K562 (cell line): ENCODE measurements around the gene MPPED1. TPM values are rescaled to one million over a fixed set of nuclear protein-coding genes. Genes with fewer than 3 reads are reported as not detected.

ENCODE experiments used
- ATAC-seq: fragments of 200-7000 bp; cut with Tn5 transposase; 3 replicates; pipeline ENCODE4 v1.9.1; 2020; ENCODE audit warnings: moderate library complexity
- BruUV-seq: library from RNA; stranded (reverse); fragments of 400-500 nt; replicated peaks from 2 replicates; lab custom pipeline; 2021; lab: Mats Ljungman, UMichigan
- CTCF ChIA-PET: fragments of 300-600 bp; formaldehyde crosslinking; extraction: SDS; loops from one replicate; lab custom pipeline; 2021; ENCODE audit warnings: low intra/inter-chr PET ratio; lab: Yijun Ruan, JAX
- POLR2A ChIA-PET: fragments of 300-600, 350-650 bp; sonication (Branson Sonifier 250); formaldehyde crosslinking; extraction: SDS; loops from one replicate; lab custom pipeline; 2021; ENCODE audit warnings: antibody characterized with exemption, inconsistent platforms; lab: Yijun Ruan, JAX
- DNase-seq, 4 experiments: peaks; one replicate each; pipeline versions ENCODE4 v3.0.0 to v3.0.0-alpha.2; 2011 to 2018; ENCODE audit warnings: low spot score in 3 of 4, mixed read lengths in 3 of 4; ENCODE audit errors: extremely low read depth in 1 of 4
- FAIRE-seq: peaks from 2 replicates; lab custom pipeline; 2011; peaks lifted over from hg19 to GRCh38; lab: Jason Lieb, UNC
- H2AFZ ChIP-seq: 2 replicates; pipeline ENCODE4 v1.6.0; 2011; ENCODE audit warnings: low read depth, low read length, control low read depth, inconsistent platforms
- H3K27ac ChIP-seq: fragments of 200-600 bp; 3 replicates; pipeline ENCODE4 v1.8.0; 2011; ENCODE audit warnings: low read depth, mild to moderate bottlenecking, control low read depth, inconsistent platforms, low read length, moderate library complexity, mixed read lengths; ENCODE audit errors: extremely low read depth
- H3K27me3 ChIP-seq, 2 experiments: fragments of 300-600 bp in 1 of 2; 2 replicates in 1 of 2; 3 replicates in 1 of 2; pipeline versions ENCODE4 v1.6.0 to v1.8.0; 2011; ENCODE audit warnings: inconsistent platforms in 2 of 2, low read length in 2 of 2, mild to moderate bottlenecking in 1 of 2, mixed read lengths in 1 of 2, moderate library complexity in 1 of 2; ENCODE audit not compliant: control insufficient read depth in 2 of 2, insufficient read depth in 2 of 2
- H3K36me3 ChIP-seq: fragments of 300-600 bp; 3 replicates; pipeline ENCODE4 v1.8.0; 2011; ENCODE audit warnings: mild to moderate bottlenecking, low read length, inconsistent platforms; ENCODE audit not compliant: control insufficient read depth, insufficient read depth
- H3K4me1 ChIP-seq, 2 experiments: fragments of 200-600 bp in 1 of 2; replicated peaks in 1 of 2; 2 replicates in 1 of 2; 3 replicates in 1 of 2; pipeline versions ENCODE4 v1.5.1 to v1.8.0; 2011; ENCODE audit warnings: inconsistent platforms in 2 of 2, low read length in 2 of 2, mild to moderate bottlenecking in 1 of 2, mixed read lengths in 1 of 2, moderate library complexity in 1 of 2; ENCODE audit not compliant: control insufficient read depth in 2 of 2, insufficient read depth in 2 of 2
- H3K4me2 ChIP-seq: 2 replicates; pipeline ENCODE4 v1.6.1; 2011; ENCODE audit warnings: low read length, control low read depth, inconsistent platforms, mixed read lengths; ENCODE audit not compliant: insufficient read depth
- H3K4me3 ChIP-seq: fragments of 200-600 bp; sonication (generic), shearing (Covaris generic); 2 replicates; pipeline ENCODE4 v1.5.1; 2016; ENCODE audit warnings: control low read depth, inconsistent platforms
- H3K79me2 ChIP-seq: fragments of 200-600 bp; 3 replicates; pipeline ENCODE4 v1.8.0; 2011; ENCODE audit warnings: low read length, inconsistent platforms; ENCODE audit not compliant: control insufficient read depth, insufficient read depth
- H3K9ac ChIP-seq, 2 experiments: 2 replicates each; pipeline versions ENCODE4 v1.6.0 to v1.6.1; 2011; ENCODE audit warnings: low read depth in 2 of 2, low read length in 2 of 2, control low read depth in 1 of 2, inconsistent platforms in 1 of 2, mild to moderate bottlenecking in 1 of 2, mixed read lengths in 1 of 2; ENCODE audit not compliant: insufficient read depth in 1 of 2
- H3K9me1 ChIP-seq: one replicate; pipeline ENCODE4 v1.6.0; 2011; ENCODE audit warnings: inconsistent platforms, mild to moderate bottlenecking, low read length, moderate library complexity; ENCODE audit not compliant: control insufficient read depth, insufficient read depth
- H3K9me3 ChIP-seq: replicated peaks from 2 replicates; pipeline ENCODE4 v1.5.1; 2011; ENCODE audit warnings: low read depth, low read length, inconsistent platforms; ENCODE audit not compliant: control insufficient read depth, insufficient read depth
- H4K20me1 ChIP-seq: replicated peaks from 2 replicates; pipeline ENCODE4 v1.6.1; 2011; ENCODE audit warnings: low read length, inconsistent platforms, mixed read lengths; ENCODE audit not compliant: control insufficient read depth, insufficient read depth
- CEBPB ChIP-seq: fragments of 450-650 bp; IDR thresholded peaks from 2 replicates; pipeline ENCODE4 v1.6.1; 2016; ENCODE audit warnings: missing genetic modification characterization, missing compliant biosample characterization
- CTBP1 ChIP-seq: fragments of 450-650 bp; IDR thresholded peaks from 2 replicates; pipeline ENCODE4 v1.6.1; 2016; ENCODE audit warnings: borderline replicate concordance
- NFRKB ChIP-seq: fragments of 450-650 bp; IDR thresholded peaks from 2 replicates; pipeline ENCODE4 v1.6.1; 2016; ENCODE audit warnings: low read depth
- RBBP5 ChIP-seq: fragments of 200-600 bp; sonication (generic); IDR thresholded peaks from 2 replicates; pipeline ENCODE4 v1.6.1; 2012; ENCODE audit warnings: borderline replicate concordance, mild to moderate bottlenecking, low read length, control low read depth, inconsistent platforms; ENCODE audit not compliant: insufficient read depth, poor library complexity, severe bottlenecking
- RERE ChIP-seq: sonication (generic); formaldehyde crosslinking; IDR thresholded peaks from 2 replicates; pipeline ENCODE4 v1.8.0; 2023; ENCODE audit warnings: missing genetic modification reagents, mild to moderate bottlenecking, borderline replicate concordance
- ZNF143 ChIP-seq: sonication (generic); formaldehyde crosslinking; IDR thresholded peaks from 2 replicates; pipeline ENCODE4 v1.9.0; 2022; ENCODE audit warnings: mild to moderate bottlenecking, missing genetic modification reagents
- ZNF512 ChIP-seq: IDR thresholded peaks from 2 replicates; pipeline ENCODE4 v1.6.1; 2016; ENCODE audit warnings: missing genetic modification characterization, missing compliant biosample characterization
- WGBS: fragments of 100-300 bp; shearing (Covaris generic); methylation state at CpG from one replicate; pipeline ENCODE4 v1.1.6; 2016; ENCODE audit warnings: low coverage, mixed read lengths; ENCODE audit not compliant: insufficient coverage; ENCODE audit errors: missing lambda C conversion rate; 5-methylcytosine and 5-hydroxymethylcytosine counted together
- in situ Hi-C: fragments of 300-500 bp; cut with MboI; formaldehyde crosslinking; loops from 4 replicates; pipeline ENCODE4 v1.15.0; 2018; ENCODE audit warnings: inconsistent platforms, mixed read lengths
- intact Hi-C: fragments of 100-400 bp; cut with micrococcal nuclease; formaldehyde crosslinking; loops from 2 replicates; pipeline ENCODE4 v1.14.2; 2022
- polyA plus RNA-seq, 8 experiments: library from polyadenylated mRNA; depleted of rRNA in 4 of 8; stranded (reverse) in 5 of 8; unstranded in 3 of 8; fragments of >200 nt; fragmentation: Nextera tagmentation in 2 of 8; fragmentation: Illumina TruSeq in 1 of 8; extraction: Ambion mirVana in 2 of 8; extraction: Trizol in 1 of 8; gene quantifications; 2 replicates each; pipeline versions ENCODE4 v1.2.1 to v1.2.3, GENCODE V29; 2011 to 2014; ENCODE audit warnings: inconsistent platforms in 1 of 8, missing spikeins in 1 of 8
- total RNA-seq, 7 experiments: library from RNA; depleted of rRNA in 6 of 7; stranded (reverse); fragments of >200 nt in 6 of 7; fragmentation: Illumina TruSeq in 2 of 7; extraction: Trizol in 2 of 7; gene quantifications; 2 replicates each; pipeline versions ENCODE4 v1.2.1 to v1.2.3, GENCODE V29; 2011 to 2021; ENCODE audit warnings: low replicate concordance in 1 of 7

Gene MPPED1
- total and polyA plus RNA-seq, 9 of the 15 experiments (the other 6 are each of a cell fraction or from before 2014, with no cell fraction given): not detected

GRCh38 chr22:43364169-43364435, 47.7 kb upstream of the MPPED1 start (continued):
- no peak for TF ChIP-seq RBBP5
- TF ChIP-seq NFRKB: no peak

- Histone ChIP-seq H3K9ac (no peak overlapping the region), H3K36me3 (no peaks in the 10 kb centered on the region), H3K27me3 (peaks cover 0 to 5% of the 10 kb centered on the region in 2 experiments; a peak in 1 of 5 replicates), H3K79me2 (no peaks in the 10 kb centered on the region), H4K20me1 (no peaks in the 10 kb centered on the region), H3K9me3 (no peaks in the 10 kb centered on the region), H3K4me2 (no peak overlapping the region), H3K9me1 (no peaks in the 10 kb centered on the region), H2AFZ (no peak overlapping the region), H3K4me3 (no peak overlapping the region), H3K27ac (no peak overlapping the region), H3K4me1 (no peaks in the 10 kb centered on the region)
- TF ChIP-seq CTBP1 (no peak), ZNF512 (tag) (no peak), ZNF143 (CRISPR knock-in tag) (no peak), RERE (CRISPR knock-in tag) (no peak), CEBPB (tag) (no peak)
- POLR2A ChIA-PET: interaction anchor here (0.8 kb wide), 1 partner anchor 539 kb away, joined by 3 read pairs; no protein-coding TSS in a partner anchor
- ATAC-seq: no peak
- CTCF ChIA-PET: no interaction called here
- 8% methylated on average over 6 of the region's 6 CpGs for WGBS
- BruUV-seq: no TSS peak
- no peak for DNase-seq
- in situ Hi-C loops (no loop called here), intact Hi-C loops (no loop called here)
- FAIRE-seq: no peak
These were observed 45.9 kb upstream of the MPPED1 start for GRCh38 chr22:43365715-43366440.
